GM12878 (cell line): ENCODE results near the gene NEGR1.

ENCODE experiments used
- ATF2 ChIP-seq: IDR thresholded peaks from 2 replicates; pipeline ENCODE4 v1.6.1; 2012; ENCODE audit warnings: low read length, inconsistent platforms
- CTCF ChIP-seq, 3 experiments: IDR thresholded peaks in 2 of 3; conservative IDR thresholded peaks in 1 of 3; 2 replicates each; pipeline ENCODE4 v1.5.1; 2011; ENCODE audit warnings: low read depth in 3 of 3, low read length in 3 of 3, mild to moderate bottlenecking in 3 of 3, control low read depth in 2 of 3, moderate library complexity in 2 of 3, inconsistent platforms in 1 of 3, mixed read lengths in 1 of 3; ENCODE audit not compliant: control insufficient read depth in 2 of 3, insufficient read depth in 1 of 3; ENCODE audit errors: extremely low read depth in 1 of 3
- KLF5 ChIP-seq: fragments of 450-650 bp; IDR thresholded peaks from 2 replicates; pipeline ENCODE4 v1.6.1; 2014; ENCODE audit warnings: mild to moderate bottlenecking; ENCODE audit not compliant: partially characterized antibody
- MAX ChIP-seq: IDR thresholded peaks from 2 replicates; pipeline ENCODE4 v1.6.1; 2012; ENCODE audit warnings: low read depth, low read length, improper control_type of control experiment
- POLR2A ChIP-seq: IDR thresholded peaks from 2 replicates; pipeline ENCODE4 v1.6.1; 2011; ENCODE audit warnings: low read depth, mild to moderate bottlenecking, low read length
- TF ChIP-seq, protein P1 (sequence below): IDR thresholded peaks from 2 replicates; pipeline ENCODE4 v1.6.1; 2012; ENCODE audit warnings: low read depth, low read length, improper control_type of control experiment

GRCh38 chr1:72283022-72283306 is 625 bp upstream of the NEGR1 start:
- TF ChIP-seq CTCF (IDR thresholded peaks at IDR 0.05 in 2 of 3, conservative IDR thresholded peaks at IDR 0.05 in 1 of 3; ENCODE audit: control insufficient read depth in 2 of 3, extremely low read depth in 1 of 3, insufficient read depth in 1 of 3, low read depth in 3 of 3, low read length in 3 of 3) (no peak), POLR2A (no peak), KLF5 (no peak), MAX (no peak), ATF2 (no peak)
- TF ChIP-seq, protein P1, sequence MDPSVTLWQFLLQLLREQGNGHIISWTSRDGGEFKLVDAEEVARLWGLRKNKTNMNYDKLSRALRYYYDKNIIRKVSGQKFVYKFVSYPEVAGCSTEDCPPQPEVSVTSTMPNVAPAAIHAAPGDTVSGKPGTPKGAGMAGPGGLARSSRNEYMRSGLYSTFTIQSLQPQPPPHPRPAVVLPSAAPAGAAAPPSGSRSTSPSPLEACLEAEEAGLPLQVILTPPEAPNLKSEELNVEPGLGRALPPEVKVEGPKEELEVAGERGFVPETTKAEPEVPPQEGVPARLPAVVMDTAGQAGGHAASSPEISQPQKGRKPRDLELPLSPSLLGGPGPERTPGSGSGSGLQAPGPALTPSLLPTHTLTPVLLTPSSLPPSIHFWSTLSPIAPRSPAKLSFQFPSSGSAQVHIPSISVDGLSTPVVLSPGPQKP = no peak
